GM12878 (cell line): ENCODE results near the gene CEP83. TPM values are rescaled to one million over a fixed set of nuclear protein-coding genes. Genes with fewer than 3 reads are reported as not detected.

Experiments used
- CBFB ChIP-seq: IDR thresholded peaks from 2 replicates; pipeline ENCODE4 v1.6.1; 2016; ENCODE audit warnings: antibody characterized with exemption, low read depth
- CBX5 ChIP-seq: sonication (generic); IDR thresholded peaks from 2 replicates; pipeline ENCODE4 v1.6.1; 2016; ENCODE audit warnings: low read depth, moderate library complexity, mild to moderate bottlenecking, inconsistent platforms
- CHD4 ChIP-seq: fragments of 200-600 bp; sonication (generic); IDR thresholded peaks from 2 replicates; pipeline ENCODE4 v1.6.1; 2016; ENCODE audit warnings: mild to moderate bottlenecking
- CUX1 ChIP-seq: IDR thresholded peaks from 2 replicates; pipeline ENCODE4 v1.6.1; 2012; ENCODE audit warnings: improper control_type of control experiment, low read depth, low read length; ENCODE audit not compliant: insufficient replicate concordance
- EGR1 ChIP-seq, 2 experiments: IDR thresholded peaks; 1 replicate in 1 of 2; 2 replicates in 1 of 2; pipeline ENCODE4 v1.6.1; 2011 to 2012; ENCODE audit warnings: low read depth in 2 of 2, low read length in 2 of 2, borderline replicate concordance in 1 of 2, mild to moderate bottlenecking in 1 of 2, moderate library complexity in 1 of 2
- MTA2 ChIP-seq: fragments of 450-650 bp; IDR thresholded peaks from 2 replicates; pipeline ENCODE4 v1.6.1; 2016; ENCODE audit warnings: low read depth, mild to moderate bottlenecking, moderate library complexity
- NFXL1 ChIP-seq: fragments of 450-650 bp; IDR thresholded peaks from 2 replicates; pipeline ENCODE4 v1.6.1; 2017; ENCODE audit warnings: antibody characterized with exemption, mild to moderate bottlenecking, borderline replicate concordance
- NR2C2 ChIP-seq: IDR thresholded peaks from 2 replicates; pipeline ENCODE4 v1.6.1; 2011; ENCODE audit warnings: borderline replicate concordance, low read depth; ENCODE audit not compliant: control insufficient read depth, insufficient read length
- RAD51 ChIP-seq: fragments of 450-650 bp; IDR thresholded peaks from 2 replicates; pipeline ENCODE4 v1.6.1; 2016; ENCODE audit warnings: moderate library complexity, mild to moderate bottlenecking, inconsistent platforms
- RUNX3 ChIP-seq: IDR thresholded peaks from 2 replicates; pipeline ENCODE4 v1.6.1; 2012; ENCODE audit warnings: low read length, inconsistent platforms
- ZBTB11 ChIP-seq: fragments of 450-650 bp; formaldehyde crosslinking; IDR thresholded peaks from 2 replicates; pipeline ENCODE4 v1.5.0; 2022; ENCODE audit warnings: mild to moderate bottlenecking, missing genetic modification characterization
- ZNF687 ChIP-seq: fragments of 450-650 bp; IDR thresholded peaks from 2 replicates; pipeline ENCODE4 v1.6.1; 2017; ENCODE audit warnings: mild to moderate bottlenecking, moderate library complexity
- polyA plus RNA-seq, 11 experiments: library from polyadenylated mRNA; depleted of rRNA in 4 of 11; unstranded in 6 of 11; stranded (reverse) in 5 of 11; fragments of >200 nt; fragmentation: Nextera tagmentation in 4 of 11; fragmentation: Illumina TruSeq in 1 of 11; extraction: Ambion mirVana in 4 of 11; extraction: Trizol in 1 of 11; gene quantifications; 1 replicate in 1 of 11; 2 replicates in 10 of 11; pipeline versions ENCODE4 v1.2.1 to v1.2.3, GENCODE V29; 2011 to 2016; ENCODE audit warnings: inconsistent platforms in 2 of 11, missing spikeins in 2 of 11, low read depth in 1 of 11
- total RNA-seq, 4 experiments: library from RNA; depleted of rRNA in 3 of 4; stranded (reverse); fragments of >200 nt in 3 of 4; fragmentation: Illumina TruSeq in 1 of 4; extraction: Trizol in 1 of 4; gene quantifications; 2 replicates each; pipeline versions ENCODE4 v1.2.1 to v1.2.3, GENCODE V29; 2013 to 2021

The CEP83 gene
- total and polyA plus RNA-seq, 10 of the 15 experiments (the other 5 are each of a cell fraction or from before 2014, with no cell fraction given) = 4.3 to 39.0 (median 22.5) TPM

- TF ChIP-seq ZNF687 (no peak), CUX1 (no peak), NFXL1 (no peak), ZBTB11 (CRISPR knock-in tag) (no peak), CBFB (no peak), NR2C2 (no peak), CHD4 (no peak), EGR1 (IDR thresholded peaks at IDR 0.05; ENCODE audit: borderline replicate concordance in 1 of 2, low read depth in 2 of 2, low read length in 2 of 2) (no peak), MTA2 (no peak), CBX5 (no peak), RAD51 (no peak), RUNX3 (no peak)
- TF ChIP-seq, all 136 proteins: peak for 0
Observed at GRCh38 chr12:94390130-94390485, 69.6 kb downstream of the CEP83 start (continued).
